ENCODE data around the gene CRKL. TPM values are rescaled to one million over a fixed set of nuclear protein-coding genes. Genes with fewer than 3 reads are reported as not detected.

Gene CRKL
- polyA plus RNA-seq, 1 of the 3 experiments (the other 2 are of a cell fraction): 9.6 TPM

- Histone ChIP-seq H4K20me1 (ENCODE audit: insufficient read depth) (peaks cover 50% of the 10 kb centered on the region), H3K4me3 (ENCODE audit: low read depth in 2 of 2, low read length in 1 of 2) (no peak overlapping the region), H3K27me3 (ENCODE audit: insufficient read depth) (no peaks in the 10 kb centered on the region), H3K9me2 (no peaks in the 10 kb centered on the region), H3F3A (replicated peaks; ENCODE audit: insufficient read depth) (peaks cover 4% of the 10 kb centered on the region), H3K79me2 (ENCODE audit: insufficient read depth) (peaks cover 57% of the 10 kb centered on the region), H2AFZ (ENCODE audit: low read depth) (no peak overlapping the region), H3K4me1 (ENCODE audit: control insufficient read depth in 1 of 2, insufficient read depth in 2 of 2, low read depth in 1 of 2, low read length in 1 of 2) (no peaks in the 10 kb centered on the region), H3K4me2 (no peak overlapping the region), H3K27ac (ENCODE audit: low read depth in 2 of 2, low read length in 1 of 2) (no peak overlapping the region), H3K9me3 (no peaks in the 10 kb centered on the region), H3K36me3 (replicated peaks in 1 of 2; ENCODE audit: control insufficient read depth in 1 of 2, insufficient read depth in 2 of 2, low read length in 1 of 2) (peaks cover 28 to 45% of the 10 kb centered on the region in 2 experiments), H3K9ac (no peak overlapping the region)
- POLR2A ChIA-PET: no interaction called here
- CTCF ChIA-PET: interaction anchor here (1.5 to 4.0 kb wide), 2 partner anchors 10 to 35 kb away, joined by 5 to 26 read pairs; partner anchors contain the start of gene CRKL
- TF ChIP-seq FOSL2 (IDR thresholded peaks at IDR 0.05; ENCODE audit: borderline replicate concordance, low read depth): no peak
- no peak for TF ChIP-seq TCF12 (IDR thresholded peaks at IDR 0.05)
- TF ChIP-seq EP300 (IDR thresholded peaks at IDR 0.05; ENCODE audit: borderline replicate concordance in 1 of 2, low read depth in 1 of 2, low read length in 1 of 2): no peak
- TF ChIP-seq EZH2phosphoT487 (IDR thresholded peaks at IDR 0.05; ENCODE audit: borderline replicate concordance, low read depth): no peak
- TF ChIP-seq RFX5 (IDR thresholded peaks at IDR 0.05; ENCODE audit: low read length): no peak
- DNase-seq: no peak
- WGBS (ENCODE audit: low lambda C conversion rate): 90% methylated on average over 8 of the region's 8 CpGs
Measured at GRCh38 chr22:20951932-20952380, 34.7 kb downstream of the CRKL start.

- H3K36me3 ChIP-seq (replicated peaks in 1 of 2; ENCODE audit: control insufficient read depth in 1 of 2, insufficient read depth in 2 of 2, low read length in 1 of 2): peaks cover 28 to 45% of the 10 kb centered on the region in 2 experiments
- no peaks in the 10 kb centered on the region for H3K9me2 ChIP-seq
- POLR2A ChIA-PET: no interaction called here
- H3K9me3 ChIP-seq: no peaks in the 10 kb centered on the region
- CTCF ChIA-PET: interaction anchor here (1.2 to 4.0 kb wide), 4 partner anchors 9 to 67 kb away, joined by 4 to 26 read pairs (median 8); partner anchors contain the start of gene LZTR1
- no peaks in the 10 kb centered on the region for H3K27me3 ChIP-seq (ENCODE audit: insufficient read depth)
- H3K27ac ChIP-seq (ENCODE audit: low read depth in 2 of 2, low read length in 1 of 2): no peak overlapping the region
- TF ChIP-seq PBX3 (IDR thresholded peaks at IDR 0.05): no peak
- no peak for TF ChIP-seq TEAD4 (IDR thresholded peaks at IDR 0.05; ENCODE audit: borderline replicate concordance, insufficient read depth)
- TF ChIP-seq GATA2 (CRISPR knock-in tag; IDR thresholded peaks at IDR 0.05): no peak
- no peak for TF ChIP-seq IRF3 (IDR thresholded peaks at IDR 0.05; ENCODE audit: low read depth, low read length)
- no peak for TF ChIP-seq TCF12 (IDR thresholded peaks at IDR 0.05)
- no peak for TF ChIP-seq NRF1 (IDR thresholded peaks at IDR 0.05; ENCODE audit: low read depth, low read length)
- TF ChIP-seq YY1 (IDR thresholded peaks at IDR 0.05; ENCODE audit: low read depth): no peak
- no peak for TF ChIP-seq CHD2 (IDR thresholded peaks at IDR 0.05; ENCODE audit: low read length, partially characterized antibody)
- no peak for TF ChIP-seq RXRA (IDR thresholded peaks at IDR 0.05; ENCODE audit: borderline replicate concordance, low read depth)
- no peak for TF ChIP-seq FOXM1 (IDR thresholded peaks at IDR 0.05; ENCODE audit: low read depth)
- no peak for TF ChIP-seq RFX5 (IDR thresholded peaks at IDR 0.05; ENCODE audit: low read length)
- H3K79me2 ChIP-seq (ENCODE audit: insufficient read depth): peaks cover 50% of the 10 kb centered on the region
- H2AFZ ChIP-seq (ENCODE audit: low read depth): no peak overlapping the region
- H3K4me3 ChIP-seq (ENCODE audit: low read depth in 2 of 2, low read length in 1 of 2): no peak overlapping the region
- H3K9ac ChIP-seq: no peak overlapping the region
- WGBS (ENCODE audit: low lambda C conversion rate): 97% methylated on average over 12 of the region's 13 CpGs
- H3K4me1 ChIP-seq (ENCODE audit: control insufficient read depth in 1 of 2, insufficient read depth in 2 of 2, low read depth in 1 of 2, low read length in 1 of 2): no peaks in the 10 kb centered on the region
- DNase-seq: no peak
- H3F3A ChIP-seq (replicated peaks; ENCODE audit: insufficient read depth): peaks cover 4% of the 10 kb centered on the region
- H3K4me2 ChIP-seq: no peak overlapping the region
- H4K20me1 ChIP-seq (ENCODE audit: insufficient read depth): peaks cover 44% of the 10 kb centered on the region
Measured at GRCh38 chr22:20952544-20953341, 35.5 kb downstream of the CRKL start.
